ENCODE data around the gene LLGL1. TPM values are rescaled to one million over a fixed set of nuclear protein-coding genes. Genes with fewer than 3 reads are reported as not detected.

LLGL1 gene
- total and polyA plus RNA-seq, 11 donors, result 5.3 to 20.7 (median 9.0) TPM

GRCh38 chr17:18227635-18228034 lies 2.2 kb downstream of the LLGL1 start:
- H3K27me3 ChIP-seq, result no peaks in the 10 kb centered on the region
- no peak for TF ChIP-seq CTCF (IDR thresholded peaks at IDR 0.05)
- no peak for TF ChIP-seq POLR2A (IDR thresholded peaks at IDR 0.05)
- no peaks in the 10 kb centered on the region for H3K9me3 ChIP-seq
- H3K27ac ChIP-seq, result no peak overlapping the region
- DNase-seq (no peak), ATAC-seq (no peak)
- H3K36me3 ChIP-seq, result peaks cover 0 to 9% (median 0%) of the 10 kb centered on the region in 9 donors
- intact Hi-C loops (cut with DNase I), result loop anchor here in 2 of 10 donors (10.0 kb wide), 1 partner anchor 87 kb away; the partner anchor contains the start of genes SMCR8 (in 2 of the 2) and TOP3A (in 2 of the 2)
- H3K4me3 ChIP-seq, result no peak overlapping the region
- H3K4me1 ChIP-seq, result peaks cover 0 to 25% (median 15%) of the 10 kb centered on the region in 12 donors
- 95 to 98% (median 97%) methylated on average over 5 of the region's 5 CpGs for WGBS, 4 donors

GRCh38 chr17:18228176-18228682 lies 2.8 kb downstream of the LLGL1 start:
- Histone ChIP-seq H3K36me3 (peaks cover 0 to 13% (median 0%) of the 10 kb centered on the region in 9 donors), H3K9me3 (no peaks in the 10 kb centered on the region), H3K4me3 (no peak overlapping the region), H3K4me1 (peaks cover 0 to 25% (median 15%) of the 10 kb centered on the region in 12 donors), H3K27ac (no peak overlapping the region), H3K27me3 (no peaks in the 10 kb centered on the region)
- DNase-seq (no peak), ATAC-seq (no peak)
- WGBS, 4 donors, result 87 to 91% (median 90%) methylated on average over 10 of the region's 10 CpGs
- intact Hi-C loops (cut with DNase I), result loop anchor here in 2 of 10 donors (10.0 kb wide), 1 partner anchor 87 kb away; the partner anchor contains the start of genes SMCR8 (in 2 of the 2) and TOP3A (in 2 of the 2)
- TF ChIP-seq CTCF (IDR thresholded peaks at IDR 0.05) (no peak), POLR2A (IDR thresholded peaks at IDR 0.05) (no peak)

GRCh38 chr17:18229254-18229653 lies 3.8 kb downstream of the LLGL1 start:
- no peaks in the 10 kb centered on the region for H3K9me3 ChIP-seq
- intact Hi-C loops (cut with DNase I), result loop anchor here in 2 of 10 donors (10.0 kb wide), 1 partner anchor 86 kb away; the partner anchor contains the start of genes SMCR8 (in 2 of the 2) and TOP3A (in 2 of the 2)
- DNase-seq, result no peak
- H3K36me3 ChIP-seq, result peaks cover 0 to 23% (median 6%) of the 10 kb centered on the region in 9 donors
- H3K27me3 ChIP-seq, result no peaks in the 10 kb centered on the region
- H3K27ac ChIP-seq, result no peak overlapping the region
- 78 to 89% (median 86%) methylated on average over 3 to 4 of the region's 4 CpGs for WGBS, 4 donors
- TF ChIP-seq CTCF (IDR thresholded peaks at IDR 0.05) (no peak), POLR2A (IDR thresholded peaks at IDR 0.05) (no peak)
- H3K4me1 ChIP-seq, result peaks cover 0 to 23% (median 15%) of the 10 kb centered on the region in 12 donors
- H3K4me3 ChIP-seq, result no peak overlapping the region
- no peak for ATAC-seq

- intact Hi-C loops (cut with DNase I), result loop anchor here in 2 of 10 donors (10.0 kb wide), 1 partner anchor 85 kb away; the partner anchor contains the start of genes SMCR8 (in 2 of the 2) and TOP3A (in 2 of the 2)
- no peak for TF ChIP-seq CTCF (IDR thresholded peaks at IDR 0.05)
- TF ChIP-seq POLR2A (IDR thresholded peaks at IDR 0.05), result no peak
- peaks cover 0 to 28% (median 8%) of the 10 kb centered on the region in 9 donors for H3K36me3 ChIP-seq
- no peak for DNase-seq
- H3K27ac ChIP-seq, result no peak overlapping the region
- no peak overlapping the region for H3K4me3 ChIP-seq
- no peaks in the 10 kb centered on the region for H3K27me3 ChIP-seq
- no peak for ATAC-seq
- H3K4me1 ChIP-seq, result peaks cover 0 to 17% (median 12%) of the 10 kb centered on the region in 12 donors
- WGBS, 4 donors, result 92 to 100% (median 93%) methylated on average over 1 to 7 of the region's 7 CpGs
- H3K9me3 ChIP-seq, result no peaks in the 10 kb centered on the region
Observed at GRCh38 chr17:18229771-18230170, 4.3 kb downstream of the LLGL1 start.
